ENCODE measurements around the gene TTC39B. TPM values are rescaled to one million over a fixed set of nuclear protein-coding genes. Genes with fewer than 3 reads are reported as not detected.

The TTC39B gene
- total RNA-seq, 2 donors from 2014 or later, result 2.0 to 2.3 TPM

DNA sequence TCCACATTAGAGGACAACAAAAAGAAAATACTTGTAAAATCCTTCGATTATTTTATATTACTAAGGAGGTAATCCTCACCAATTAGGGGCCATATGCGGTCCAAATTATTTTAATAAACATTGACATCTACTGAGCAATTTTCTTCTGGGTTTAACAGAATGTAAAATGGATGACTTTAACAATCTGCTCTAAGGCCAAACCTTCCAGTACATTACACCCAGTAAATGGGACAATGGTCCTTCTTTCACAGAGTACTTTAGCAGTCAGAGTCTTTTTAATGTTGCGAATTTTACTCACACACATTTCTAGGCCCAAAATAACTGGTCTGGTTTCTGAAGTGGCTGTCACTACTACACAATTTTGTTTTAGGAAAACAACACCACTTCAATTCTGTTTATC, 106.9 kb downstream of the TTC39B start:
- H3K4me3 ChIP-seq, result no peak overlapping the region
- DNase-seq (ENCODE audit: low spot score), result no peak
- TF ChIP-seq, protein P1, sequence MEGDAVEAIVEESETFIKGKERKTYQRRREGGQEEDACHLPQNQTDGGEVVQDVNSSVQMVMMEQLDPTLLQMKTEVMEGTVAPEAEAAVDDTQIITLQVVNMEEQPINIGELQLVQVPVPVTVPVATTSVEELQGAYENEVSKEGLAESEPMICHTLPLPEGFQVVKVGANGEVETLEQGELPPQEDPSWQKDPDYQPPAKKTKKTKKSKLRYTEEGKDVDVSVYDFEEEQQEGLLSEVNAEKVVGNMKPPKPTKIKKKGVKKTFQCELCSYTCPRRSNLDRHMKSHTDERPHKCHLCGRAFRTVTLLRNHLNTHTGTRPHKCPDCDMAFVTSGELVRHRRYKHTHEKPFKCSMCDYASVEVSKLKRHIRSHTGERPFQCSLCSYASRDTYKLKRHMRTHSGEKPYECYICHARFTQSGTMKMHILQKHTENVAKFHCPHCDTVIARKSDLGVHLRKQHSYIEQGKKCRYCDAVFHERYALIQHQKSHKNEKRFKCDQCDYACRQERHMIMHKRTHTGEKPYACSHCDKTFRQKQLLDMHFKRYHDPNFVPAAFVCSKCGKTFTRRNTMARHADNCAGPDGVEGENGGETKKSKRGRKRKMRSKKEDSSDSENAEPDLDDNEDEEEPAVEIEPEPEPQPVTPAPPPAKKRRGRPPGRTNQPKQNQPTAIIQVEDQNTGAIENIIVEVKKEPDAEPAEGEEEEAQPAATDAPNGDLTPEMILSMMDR (IDR thresholded peaks at IDR 0.05), result no peak
- H3K9me3 ChIP-seq, result peaks cover 0 to 5% of the 10 kb centered on the region in 2 donors
- no peaks in the 10 kb centered on the region for H3K4me1 ChIP-seq
- H3K27me3 ChIP-seq, result no peaks in the 10 kb centered on the region
- no peaks in the 10 kb centered on the region for H3K36me3 ChIP-seq
- no peak overlapping the region for H3K27ac ChIP-seq

DNA sequence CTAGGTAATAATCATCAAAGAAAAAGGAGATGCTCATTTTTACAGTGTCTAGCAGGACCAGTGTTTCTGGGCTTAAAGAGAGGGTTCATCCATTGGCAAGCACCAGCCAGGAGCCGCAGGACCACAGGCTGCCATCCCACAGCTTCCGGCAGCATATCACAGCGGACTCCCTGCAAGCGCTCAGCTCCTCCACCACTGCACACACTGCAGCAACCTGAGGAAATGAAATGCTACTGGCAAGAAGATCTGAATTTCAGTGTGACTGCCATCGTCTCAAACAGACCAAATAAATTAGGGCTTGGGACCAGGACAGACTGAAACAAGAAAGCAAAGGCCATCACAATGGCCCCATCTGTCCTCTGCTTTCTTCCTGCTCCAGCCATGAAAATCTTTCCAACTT, 114.2 kb downstream of the TTC39B start:
- DNase-seq (ENCODE audit: low spot score), result no peak
- H3K4me1 ChIP-seq, result no peaks in the 10 kb centered on the region
- H3K27ac ChIP-seq, result no peak overlapping the region
- H3K36me3 ChIP-seq, result peaks cover 11% of the 10 kb centered on the region
- H3K4me3 ChIP-seq, result no peak overlapping the region
- TF ChIP-seq, protein P1 (IDR thresholded peaks at IDR 0.05), result no peak
- no peaks in the 10 kb centered on the region for H3K27me3 ChIP-seq
- peaks cover 0 to 5% of the 10 kb centered on the region in 2 donors for H3K9me3 ChIP-seq

DNA sequence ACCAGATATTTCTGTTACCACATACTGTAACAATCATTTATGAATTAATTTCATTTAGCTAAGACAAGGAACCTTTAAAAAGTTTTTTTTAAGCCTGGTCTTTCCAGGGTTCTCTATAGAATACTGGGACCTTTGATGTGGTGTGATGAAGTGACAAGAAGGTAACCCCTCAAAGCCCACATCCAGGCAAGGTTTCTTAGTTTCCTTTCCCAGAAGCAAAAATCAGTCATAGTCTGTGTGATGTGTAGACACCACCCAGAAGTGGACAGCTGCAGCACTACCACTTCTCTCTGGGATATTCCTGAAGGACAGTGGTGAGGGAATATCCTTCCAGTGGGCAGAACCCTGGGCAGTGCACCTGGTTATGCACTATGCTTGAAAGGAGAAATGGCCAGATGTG, 115.6 kb downstream of the TTC39B start:
- Histone ChIP-seq H3K27me3 (no peaks in the 10 kb centered on the region), H3K27ac (no peak overlapping the region), H3K4me1 (no peaks in the 10 kb centered on the region), H3K36me3 (peaks cover 11% of the 10 kb centered on the region), H3K4me3 (no peak overlapping the region), H3K9me3 (peaks cover 0 to 5% of the 10 kb centered on the region in 2 donors)
- DNase-seq (ENCODE audit: low spot score), result no peak
- TF ChIP-seq, protein P1 (IDR thresholded peaks at IDR 0.05), result no peak

DNA sequence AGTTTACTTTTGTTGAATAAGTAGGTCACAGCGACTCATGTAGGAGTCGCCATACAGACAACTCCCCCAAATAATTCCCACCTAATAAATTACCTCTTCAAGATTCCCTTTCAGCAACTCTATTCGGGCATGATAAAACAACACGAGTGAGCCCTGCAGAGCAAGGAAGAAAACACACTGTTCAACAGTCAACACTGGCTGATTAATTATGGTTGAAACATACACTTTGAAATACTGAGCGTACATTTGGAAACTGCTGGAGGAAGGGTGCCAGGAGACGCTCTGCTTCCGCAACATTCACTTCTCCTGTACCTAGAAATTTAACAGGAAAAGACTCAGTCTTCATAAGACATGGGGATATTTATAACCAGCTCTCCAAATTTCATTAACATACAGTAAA, 117.5 kb downstream of the TTC39B start:
- H3K27me3 ChIP-seq, result no peaks in the 10 kb centered on the region
- TF ChIP-seq, protein P1 (IDR thresholded peaks at IDR 0.05), result no peak
- no peaks in the 10 kb centered on the region for H3K4me1 ChIP-seq
- H3K4me3 ChIP-seq, result no peak overlapping the region
- H3K27ac ChIP-seq, result no peak overlapping the region
- H3K36me3 ChIP-seq, result peaks cover 11% of the 10 kb centered on the region
- DNase-seq (ENCODE audit: low spot score), result no peak
- H3K9me3 ChIP-seq, result no peaks in the 10 kb centered on the region

DNA sequence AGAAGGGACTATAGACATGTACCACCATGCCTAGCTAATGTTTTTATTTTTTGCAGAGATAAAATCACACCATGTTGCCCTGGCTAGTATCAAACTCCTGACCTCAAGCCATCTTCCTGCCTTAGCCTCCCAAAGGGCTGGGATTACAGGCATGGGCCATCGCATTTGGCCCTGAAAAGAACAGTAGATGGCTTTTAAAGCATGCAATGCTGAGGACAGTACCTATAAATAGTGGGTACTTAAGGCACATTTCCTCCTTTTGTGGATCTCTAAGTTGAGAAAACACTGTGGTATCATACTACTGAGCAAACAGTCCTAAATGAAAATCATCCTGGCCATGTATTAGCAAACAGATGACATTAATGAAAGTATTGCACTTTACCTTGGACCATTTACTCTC, 119.4 kb downstream of the TTC39B start:
- Histone ChIP-seq H3K27me3 (no peaks in the 10 kb centered on the region), H3K4me1 (no peaks in the 10 kb centered on the region), H3K4me3 (no peak overlapping the region), H3K36me3 (peaks cover 11% of the 10 kb centered on the region), H3K27ac (no peak overlapping the region), H3K9me3 (no peaks in the 10 kb centered on the region)
- DNase-seq (ENCODE audit: low spot score), result no peak
- TF ChIP-seq, protein P1 (IDR thresholded peaks at IDR 0.05), result no peak

DNA sequence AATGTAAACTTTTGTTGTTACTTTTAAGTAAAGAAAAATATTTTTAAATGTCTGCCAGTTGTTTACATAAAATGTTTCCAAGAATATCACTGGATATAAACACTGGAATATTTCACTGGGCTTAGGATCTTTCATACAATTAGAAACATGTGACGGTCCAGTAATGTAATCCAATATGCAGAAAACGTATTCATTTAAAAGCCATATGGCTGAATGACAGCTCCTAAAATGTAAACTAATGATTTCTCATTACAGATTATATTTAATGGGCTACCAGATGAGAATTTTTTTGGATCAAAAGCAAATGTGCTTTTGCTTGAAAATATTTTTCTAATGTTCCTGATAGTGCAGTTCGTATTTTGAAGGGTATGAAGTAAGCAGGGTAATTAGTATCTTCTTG, 124.3 kb downstream of the TTC39B start:
- no peak for DNase-seq (ENCODE audit: low spot score)
- TF ChIP-seq, protein P1 (IDR thresholded peaks at IDR 0.05), result no peak
- H3K27me3 ChIP-seq, result no peaks in the 10 kb centered on the region
- no peak overlapping the region for H3K27ac ChIP-seq
- no peaks in the 10 kb centered on the region for H3K36me3 ChIP-seq
- no peaks in the 10 kb centered on the region for H3K4me1 ChIP-seq
- no peak overlapping the region for H3K4me3 ChIP-seq
- H3K9me3 ChIP-seq, result no peaks in the 10 kb centered on the region
